ENCODE results near the gene AKNA.

DNA sequence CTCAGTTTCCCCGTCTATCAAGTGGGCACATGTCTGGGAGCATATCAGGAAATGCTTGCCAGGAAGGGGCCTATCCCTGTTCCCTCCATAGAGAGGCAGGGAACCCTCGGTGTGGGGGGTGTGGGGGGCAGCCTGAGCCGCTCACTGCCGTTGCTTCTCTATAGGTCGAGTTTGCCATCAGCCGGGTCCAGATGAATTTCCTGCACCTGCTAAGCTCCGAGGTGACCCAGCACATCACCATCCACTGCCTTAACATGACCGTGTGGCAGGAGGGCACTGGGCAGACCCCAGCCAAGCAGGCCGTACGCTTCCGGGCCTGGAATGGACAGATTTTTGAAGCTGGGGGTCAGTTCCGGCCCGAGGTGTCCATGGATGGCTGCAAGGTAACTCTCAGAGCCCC is 78.7 kb downstream of the AKNA start:
- TF ChIP-seq POLR2AphosphoS5 (IDR thresholded peaks at IDR 0.05; ENCODE audit: low read depth, low read length) (no peak), POLR2A (IDR thresholded peaks at IDR 0.05; ENCODE audit: low read depth, low read length) (no peak)
